ENCODE results near the gene CCDC78. TPM values are rescaled to one million over a fixed set of nuclear protein-coding genes. Genes with fewer than 3 reads are reported as not detected.

CCDC78 gene
- total RNA-seq, 1 donor from 2014 or later, result 2.5 TPM

- Histone ChIP-seq H3K4me3 (ENCODE audit: low read depth, low read length) (no peak overlapping the region), H3K27me3 (ENCODE audit: control insufficient read depth, insufficient read depth, low read length) (peaks cover 95% of the 10 kb centered on the region), H3K36me3 (ENCODE audit: control insufficient read depth, insufficient read depth, low read length) (no peaks in the 10 kb centered on the region)
- no peak for TF ChIP-seq CTCF (IDR thresholded peaks at IDR 0.05; ENCODE audit: insufficient read depth, low read length, poor library complexity, severe bottlenecking)
- DNase-seq (ENCODE audit: low read depth), result no peak
Measured at GRCh38 chr16:704047-704446, 22.2 kb downstream of the CCDC78 start.

- no peaks in the 10 kb centered on the region for H3K36me3 ChIP-seq (ENCODE audit: control insufficient read depth, insufficient read depth, low read length)
- DNase-seq (ENCODE audit: low read depth), result no peak
- TF ChIP-seq CTCF (IDR thresholded peaks at IDR 0.05; ENCODE audit: insufficient read depth, low read length, poor library complexity, severe bottlenecking), result no peak
- H3K27me3 ChIP-seq (ENCODE audit: control insufficient read depth, insufficient read depth, low read length), result peaks cover 92% of the 10 kb centered on the region
- no peak overlapping the region for H3K4me3 ChIP-seq (ENCODE audit: low read depth, low read length)
Measured at GRCh38 chr16:703406-703805, 22.8 kb downstream of the CCDC78 start.

- Histone ChIP-seq H3K36me3 (ENCODE audit: control insufficient read depth, insufficient read depth, low read length) (no peaks in the 10 kb centered on the region), H3K27me3 (ENCODE audit: control insufficient read depth, insufficient read depth, low read length) (peaks cover 84% of the 10 kb centered on the region), H3K4me3 (ENCODE audit: low read depth, low read length) (no peak overlapping the region)
- DNase-seq (ENCODE audit: low read depth), result no peak
- no peak for TF ChIP-seq CTCF (IDR thresholded peaks at IDR 0.05; ENCODE audit: insufficient read depth, low read length, poor library complexity, severe bottlenecking)
Measured at GRCh38 chr16:702341-702740, 23.9 kb downstream of the CCDC78 start.

- no peak for TF ChIP-seq CTCF (IDR thresholded peaks at IDR 0.05; ENCODE audit: insufficient read depth, low read length, poor library complexity, severe bottlenecking)
- H3K4me3 ChIP-seq (ENCODE audit: low read depth, low read length), result no peak overlapping the region
- no peaks in the 10 kb centered on the region for H3K36me3 ChIP-seq (ENCODE audit: control insufficient read depth, insufficient read depth, low read length)
- no peak for DNase-seq (ENCODE audit: low read depth)
- peaks cover 76% of the 10 kb centered on the region for H3K27me3 ChIP-seq (ENCODE audit: control insufficient read depth, insufficient read depth, low read length)
Measured at GRCh38 chr16:700684-701584, 25.3 kb downstream of the CCDC78 start.

- Histone ChIP-seq H3K4me3 (ENCODE audit: low read depth, low read length) (no peak overlapping the region), H3K27me3 (ENCODE audit: control insufficient read depth, insufficient read depth, low read length) (peaks cover 80% of the 10 kb centered on the region), H3K36me3 (ENCODE audit: control insufficient read depth, insufficient read depth, low read length) (no peaks in the 10 kb centered on the region)
- no peak for DNase-seq (ENCODE audit: low read depth)
- TF ChIP-seq CTCF (IDR thresholded peaks at IDR 0.05; ENCODE audit: insufficient read depth, low read length, poor library complexity, severe bottlenecking), result no peak
Measured at GRCh38 chr16:698911-699671, 27.2 kb downstream of the CCDC78 start.

Data from kidney epithelial cell (primary cell).